Suppressor macrophage treated with lipopolysaccharide for 4 hours (primary cell): ENCODE measurements around the gene ATG101.

Experiments
- DNase-seq: peaks from one replicate; pipeline ENCODE4 v3.0.0-alpha.2; 2020

The ATG101 gene

DNA sequence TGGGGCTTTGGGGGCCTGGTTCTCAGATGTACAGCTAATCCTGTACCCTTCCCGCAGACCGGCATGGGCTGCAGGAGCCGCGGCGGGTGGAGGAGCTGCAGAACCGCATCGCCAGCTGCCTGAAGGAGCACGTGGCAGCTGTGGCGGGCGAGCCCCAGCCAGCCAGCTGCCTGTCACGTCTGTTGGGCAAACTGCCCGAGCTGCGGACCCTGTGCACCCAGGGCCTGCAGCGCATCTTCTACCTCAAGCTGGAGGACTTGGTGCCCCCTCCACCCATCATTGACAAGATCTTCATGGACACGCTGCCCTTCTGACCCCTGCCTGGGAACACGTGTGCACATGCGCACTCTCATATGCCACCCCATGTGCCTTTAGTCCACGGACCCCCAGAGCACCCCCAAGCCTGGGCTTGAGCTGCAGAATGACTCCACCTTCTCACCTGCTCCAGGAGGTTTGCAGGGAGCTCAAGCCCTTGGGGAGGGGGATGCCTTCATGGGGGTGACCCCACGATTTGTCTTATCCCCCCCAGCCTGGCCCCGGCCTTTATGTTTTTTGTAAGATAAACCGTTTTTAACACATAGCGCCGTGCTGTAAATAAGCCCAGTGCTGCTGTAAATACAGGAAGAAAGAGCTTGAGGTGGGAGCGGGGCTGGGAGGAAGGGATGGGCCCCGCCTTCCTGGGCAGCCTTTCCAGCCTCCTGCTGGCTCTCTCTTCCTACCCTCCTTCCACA lies 11.0 kb upstream of the ATG101 start:
- no peak for DNase-seq

DNA sequence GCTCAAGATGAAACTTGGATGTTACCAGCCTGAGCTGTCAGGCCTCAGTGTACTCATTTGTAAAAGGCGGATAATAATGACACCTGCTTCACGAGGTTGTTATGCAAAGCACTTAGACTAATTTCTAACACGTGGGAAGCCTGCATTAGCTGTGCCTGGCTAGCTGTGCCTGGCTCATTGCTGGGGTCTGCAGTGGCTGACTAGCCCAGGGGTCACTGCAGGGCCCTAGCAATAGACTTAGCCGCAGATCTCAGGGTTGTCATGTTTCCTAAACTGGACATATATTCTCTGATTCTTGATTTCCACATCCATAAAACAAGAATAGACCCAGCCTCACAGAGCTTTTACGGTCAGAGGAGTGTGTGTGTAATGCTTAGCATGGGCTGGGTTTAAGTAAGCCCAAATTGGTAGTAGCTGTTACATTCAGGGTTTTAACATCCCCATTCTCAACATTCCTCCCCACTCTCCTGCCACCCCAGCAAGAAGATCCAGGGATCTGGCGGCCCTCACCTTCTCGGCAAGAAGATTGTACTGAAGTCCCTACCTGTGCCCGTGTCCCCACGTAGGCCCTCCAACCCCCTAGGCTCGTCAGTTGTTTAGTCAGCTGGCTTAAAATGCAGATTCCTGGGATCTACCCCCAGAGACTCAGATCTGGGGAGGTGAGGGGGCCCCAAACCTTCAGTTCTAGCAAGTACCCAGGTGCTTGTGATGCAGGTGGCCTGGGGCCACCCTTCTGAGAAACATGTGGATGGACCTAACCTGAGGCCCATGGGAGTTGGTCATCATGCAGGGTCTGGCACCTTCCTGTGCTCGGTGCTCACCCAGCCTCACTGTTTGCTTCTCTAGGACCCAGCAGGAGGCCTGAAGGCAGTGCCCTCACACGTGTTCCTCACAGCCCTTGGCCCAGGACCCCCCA lies 9.9 kb upstream of the ATG101 start:
- no peak for DNase-seq

DNA sequence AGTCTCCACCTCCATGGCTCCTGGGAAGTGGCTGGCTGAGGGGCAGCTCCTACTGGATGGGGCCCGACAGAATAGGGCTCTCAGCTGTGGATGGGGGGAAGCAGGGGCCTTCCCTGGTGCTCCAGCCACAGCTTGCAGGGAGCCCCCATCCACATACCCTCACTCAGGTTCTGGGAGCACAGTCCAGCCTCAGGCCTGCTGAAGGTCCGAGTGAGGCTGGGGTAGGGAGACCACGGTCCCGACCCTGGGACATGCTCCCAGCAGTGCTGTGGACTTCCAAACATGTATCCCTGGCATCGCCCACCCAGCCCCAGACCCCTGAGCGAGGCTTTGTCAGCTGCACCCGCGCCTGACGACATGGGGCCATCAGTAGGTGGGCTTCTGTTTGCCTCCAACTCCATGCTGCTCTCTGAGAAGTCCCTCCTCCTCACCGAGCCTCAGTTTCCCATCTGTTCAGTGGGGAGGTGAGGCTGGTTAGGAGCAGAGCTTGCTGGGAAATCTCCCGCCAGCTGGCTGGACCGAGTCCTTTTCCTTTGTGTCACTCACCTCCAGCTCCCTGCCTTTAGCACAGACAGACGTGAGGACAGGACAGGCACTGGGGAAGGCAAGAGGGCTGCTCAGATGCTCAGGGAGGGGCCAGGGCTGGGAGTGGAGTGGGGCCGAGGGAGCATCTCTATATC lies 9.1 kb upstream of the ATG101 start:
- no peak for DNase-seq

DNA sequence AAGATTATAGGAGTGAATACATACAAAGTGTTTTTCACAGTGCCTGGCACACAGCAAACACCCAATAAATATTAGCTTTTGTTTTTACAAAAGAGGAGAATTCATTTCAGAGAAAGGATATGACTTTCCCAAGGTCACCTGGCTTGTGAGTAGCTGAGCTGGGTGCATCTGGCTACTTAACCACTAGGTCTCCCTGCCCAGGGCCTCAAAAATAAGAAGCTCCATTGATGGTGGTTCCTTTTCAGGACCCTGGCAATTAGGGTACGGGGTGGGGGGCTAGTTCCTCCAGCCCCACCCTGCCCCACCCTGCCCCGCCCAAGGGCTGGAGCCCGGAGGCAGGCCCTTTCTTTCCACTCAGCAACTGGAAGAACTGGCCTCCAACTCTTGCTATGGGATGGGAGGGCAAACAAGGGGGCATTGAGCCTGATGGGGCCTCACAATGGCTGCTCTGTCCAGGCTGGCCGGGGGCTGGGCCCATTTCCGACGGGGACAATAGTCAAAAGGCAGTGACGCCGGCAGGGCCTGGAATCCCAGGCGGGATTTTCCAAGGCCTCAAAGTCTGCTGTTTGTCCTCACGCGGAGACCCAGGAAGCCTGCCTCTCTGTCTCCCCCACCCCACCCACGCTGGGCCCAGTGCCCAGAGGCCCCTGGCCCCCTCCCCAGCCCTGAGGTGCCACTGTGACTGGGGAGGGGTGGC lies 8.2 kb upstream of the ATG101 start:
- DNase-seq: no peak

DNA sequence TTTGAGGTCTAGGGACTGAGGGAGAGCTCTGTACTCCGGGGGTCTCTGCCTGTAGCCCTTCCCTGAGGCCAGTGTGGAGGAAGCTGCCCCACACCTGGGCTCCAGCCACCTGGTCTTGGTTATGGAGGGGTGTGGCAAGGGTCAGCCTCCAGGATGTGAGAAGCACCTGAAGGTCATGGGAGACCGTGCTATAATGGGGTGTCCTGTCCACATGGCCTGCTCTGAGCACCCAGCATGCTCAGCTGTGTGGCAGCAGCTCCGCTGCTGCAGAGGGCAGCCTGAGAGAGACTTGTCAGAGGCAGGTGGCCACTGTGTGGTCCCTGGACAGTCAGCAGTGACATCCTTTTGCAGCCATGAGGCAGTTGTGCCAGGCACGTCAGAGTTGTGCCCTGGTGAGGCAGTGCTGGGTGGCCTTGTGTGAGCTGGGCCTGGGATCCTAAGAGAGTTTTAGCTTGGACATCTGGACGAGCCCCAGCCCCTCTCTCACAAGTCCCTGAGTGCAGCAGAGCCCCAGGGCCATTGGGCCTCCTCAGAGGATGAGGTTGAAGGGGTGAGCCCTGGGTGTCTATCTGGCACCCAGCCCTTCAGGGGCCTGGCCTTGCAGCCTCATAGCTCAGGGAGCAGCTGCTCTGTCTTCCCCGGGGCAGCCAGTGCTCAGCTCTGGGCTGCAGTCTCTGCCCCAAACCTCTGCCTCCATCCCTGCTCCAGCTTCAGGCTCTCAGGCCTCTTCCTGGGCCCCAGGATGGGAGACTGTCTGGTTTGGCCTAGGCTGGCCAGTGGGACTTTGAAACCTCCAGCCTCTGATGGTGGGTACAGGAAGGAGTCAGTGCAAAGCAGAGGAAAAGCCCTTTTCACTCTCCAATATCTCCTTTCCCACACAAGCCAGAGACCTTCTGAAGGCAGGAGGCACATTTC lies 7.4 kb upstream of the ATG101 start:
- DNase-seq: no peak

DNA sequence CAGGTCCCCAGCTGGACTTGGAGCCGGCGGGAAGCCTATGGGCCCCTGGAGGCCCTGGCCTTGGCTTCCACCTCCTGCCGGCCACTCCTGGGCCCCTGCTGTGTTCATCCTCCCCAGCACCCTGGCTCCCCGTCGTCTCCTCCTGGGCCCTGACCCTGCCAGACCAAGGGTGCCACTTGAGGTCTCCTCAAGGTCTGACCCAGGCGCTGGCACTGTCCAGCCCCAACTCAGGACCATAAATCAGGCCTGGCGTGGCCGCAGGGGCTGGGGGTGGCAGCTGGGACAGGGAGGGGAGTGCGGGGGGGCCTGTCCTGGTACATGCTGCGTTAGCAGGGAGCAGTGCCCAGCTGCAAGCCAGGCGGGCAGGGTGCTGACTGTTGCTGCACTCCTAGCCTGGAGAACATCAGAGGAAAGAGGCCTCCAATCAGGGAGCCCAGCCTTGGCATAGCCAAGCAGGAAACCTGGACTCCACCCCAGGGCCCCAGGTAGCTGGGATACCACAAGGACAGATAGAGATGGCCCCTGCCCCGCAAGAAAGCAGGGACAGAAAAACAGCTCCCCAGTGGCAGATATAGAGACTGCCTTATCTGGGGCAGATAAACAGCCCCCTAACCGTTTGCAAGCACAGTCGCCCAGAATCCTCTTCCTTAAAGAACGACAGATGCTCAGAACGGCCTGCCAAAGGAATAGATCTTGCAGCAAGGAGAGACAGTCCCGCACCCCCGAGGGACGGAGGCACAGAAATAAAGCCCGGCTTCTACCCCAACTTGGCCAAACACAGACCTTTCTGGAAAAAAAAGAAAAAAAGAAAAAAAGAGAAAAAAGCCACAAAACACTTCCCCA lies 6.5 kb upstream of the ATG101 start:
- DNase-seq: no peak

DNA sequence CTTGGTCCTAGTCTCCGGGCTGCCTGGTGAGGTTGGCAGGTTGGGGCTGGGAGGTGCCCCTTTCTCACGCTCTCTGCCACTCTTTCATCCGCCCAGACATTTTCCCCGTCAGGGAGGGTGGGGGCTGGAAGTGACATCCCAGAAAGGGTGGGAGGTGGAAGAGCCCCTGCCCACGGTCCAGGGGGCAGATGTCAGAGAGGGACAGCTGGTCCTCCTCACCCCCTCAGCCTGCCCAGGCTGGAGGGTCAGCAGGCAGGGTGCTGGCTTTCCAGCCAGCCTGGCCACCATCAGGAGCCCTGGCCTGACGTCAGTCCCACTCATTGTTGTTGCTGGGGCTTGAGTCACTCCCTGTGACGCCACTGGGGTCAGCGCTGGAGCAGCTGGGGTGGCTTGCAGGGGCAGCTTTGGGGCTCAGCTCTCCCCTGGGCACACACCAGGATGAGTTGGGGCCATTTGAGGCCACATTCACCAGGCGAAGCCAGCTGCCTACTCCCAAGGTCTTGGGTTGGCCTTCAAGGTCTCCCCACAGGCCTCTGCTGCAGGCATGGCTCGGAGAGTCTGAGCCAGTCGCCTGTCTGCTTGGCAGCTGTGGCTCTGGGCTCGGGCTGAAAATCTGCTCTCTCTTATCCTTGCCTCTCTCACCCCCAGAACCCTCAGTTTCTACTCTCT lies 5.7 kb upstream of the ATG101 start:
- no peak for DNase-seq

DNA sequence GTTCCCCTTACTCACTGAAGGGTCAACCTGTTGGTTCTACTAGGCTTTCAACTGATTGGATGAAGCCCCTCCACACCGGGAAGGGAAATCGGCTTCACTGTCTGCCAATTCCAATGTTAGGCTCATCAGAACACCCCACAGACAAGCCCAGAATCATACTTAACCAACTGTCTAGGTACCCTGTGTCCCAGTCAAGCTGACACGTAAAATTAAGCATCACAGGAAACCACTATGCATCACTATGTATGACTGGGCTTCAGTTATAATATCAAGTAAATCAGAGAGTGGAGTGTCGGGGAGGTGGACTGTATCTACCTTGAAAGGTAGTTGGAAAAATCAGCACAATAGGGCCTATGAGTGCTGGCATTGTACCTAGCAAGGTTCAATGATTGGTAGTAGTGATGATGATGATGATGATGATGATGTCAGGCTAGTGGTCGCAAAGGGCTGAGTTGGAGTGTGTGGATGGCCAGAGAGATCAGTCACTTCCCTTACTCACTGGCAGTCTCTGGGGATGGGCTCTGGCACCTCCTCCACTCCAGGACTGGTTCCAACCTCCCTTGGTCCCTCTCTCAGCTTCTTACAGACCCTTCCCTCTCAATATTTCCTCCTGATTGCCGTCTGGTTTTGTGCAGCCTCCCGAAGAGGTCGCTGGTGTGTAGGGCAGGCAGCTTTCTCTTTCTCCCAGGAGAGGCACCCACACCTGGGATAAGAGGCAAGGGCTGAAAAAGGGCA lies 3.3 kb upstream of the ATG101 start:
- DNase-seq: no peak

DNA sequence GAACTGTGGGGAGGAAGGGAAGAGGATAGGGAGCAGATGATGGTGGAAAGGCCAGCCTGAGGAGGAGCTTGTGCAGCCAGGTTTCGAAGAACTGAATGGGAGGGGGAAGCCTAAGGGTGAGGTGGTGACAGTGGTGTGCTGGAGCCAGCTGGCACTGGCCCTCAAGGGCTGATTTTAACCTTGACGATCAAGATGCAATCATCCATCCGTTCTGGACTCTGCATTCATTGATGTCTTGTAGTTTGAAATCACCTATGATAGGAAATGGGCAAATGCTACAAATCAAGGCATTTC lies 2.8 kb upstream of the ATG101 start:
- DNase-seq: no peak

DNA sequence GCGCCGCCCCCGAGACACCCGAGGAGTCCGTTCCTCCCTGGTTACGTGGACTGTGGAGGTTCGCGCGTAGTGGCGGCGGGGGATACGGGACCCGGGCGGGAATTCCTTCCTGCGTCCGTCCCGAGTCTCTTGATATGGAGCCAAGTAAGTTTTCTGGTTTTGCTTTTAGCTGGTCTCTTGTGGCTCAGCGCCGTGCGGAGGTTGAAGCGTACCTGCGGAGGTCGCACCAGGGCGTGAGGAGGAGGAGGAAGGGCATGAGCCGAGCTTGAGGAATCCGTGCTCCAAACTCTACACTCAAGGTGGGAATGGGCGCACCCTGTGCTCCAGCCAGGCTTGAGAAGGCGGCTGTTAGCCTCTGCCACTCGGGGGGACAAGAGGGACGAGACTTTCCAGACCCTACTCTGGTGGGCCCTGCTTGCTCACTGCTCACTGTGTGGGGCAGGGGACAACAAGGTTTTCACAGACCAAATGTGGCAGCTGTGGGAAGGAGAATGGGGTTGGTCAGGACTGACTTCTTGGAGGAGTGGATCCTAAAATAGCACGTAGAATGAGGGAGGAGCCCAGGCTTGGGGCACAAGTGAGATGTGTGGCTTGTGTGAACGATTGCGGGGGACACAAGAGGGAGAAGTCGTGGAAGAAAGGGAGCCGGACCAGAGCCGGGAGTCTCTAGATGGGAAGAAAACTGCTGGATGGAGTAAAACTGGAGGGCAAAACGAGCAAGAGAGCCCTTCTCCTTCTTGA lies 577 bp downstream of the ATG101 start:
- DNase-seq: no peak

DNA sequence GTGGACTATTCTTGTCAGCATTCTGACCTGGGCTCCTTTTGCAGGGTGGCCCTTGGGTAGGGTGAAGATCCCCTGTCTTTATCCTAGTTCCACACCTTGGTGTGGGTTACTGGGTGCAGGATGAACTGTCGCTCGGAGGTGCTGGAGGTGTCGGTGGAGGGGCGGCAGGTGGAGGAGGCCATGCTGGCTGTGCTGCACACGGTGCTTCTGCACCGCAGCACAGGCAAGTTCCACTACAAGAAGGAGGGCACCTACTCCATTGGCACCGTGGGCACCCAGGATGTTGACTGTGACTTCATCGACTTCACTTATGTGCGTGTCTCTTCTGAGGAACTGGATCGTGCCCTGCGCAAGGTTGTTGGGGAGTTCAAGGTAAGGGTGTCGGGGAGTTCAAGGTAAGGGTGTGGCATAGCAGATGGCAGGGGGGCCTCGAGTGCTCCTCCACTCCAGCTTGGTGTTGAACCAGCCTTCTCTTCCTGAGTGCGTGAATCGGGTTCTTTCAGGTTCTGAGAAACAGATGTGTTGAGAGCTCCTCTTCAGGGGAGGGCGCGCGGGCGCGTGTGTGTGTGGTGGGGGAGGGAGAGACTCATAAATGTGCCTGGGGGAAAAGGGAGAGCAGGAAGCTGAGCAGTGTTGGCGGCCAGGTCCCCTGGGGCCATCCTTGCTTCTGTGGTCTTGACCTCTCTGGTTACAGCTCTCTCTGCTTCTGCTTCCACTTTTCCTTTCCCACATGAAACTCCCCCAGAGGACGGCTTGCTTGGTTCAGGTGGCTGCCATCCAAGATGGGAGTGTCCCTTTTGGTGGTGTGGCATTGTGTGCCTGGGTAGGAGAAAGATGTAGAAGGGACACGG lies 4.0 kb downstream of the ATG101 start:
- DNase-seq: no peak

DNA sequence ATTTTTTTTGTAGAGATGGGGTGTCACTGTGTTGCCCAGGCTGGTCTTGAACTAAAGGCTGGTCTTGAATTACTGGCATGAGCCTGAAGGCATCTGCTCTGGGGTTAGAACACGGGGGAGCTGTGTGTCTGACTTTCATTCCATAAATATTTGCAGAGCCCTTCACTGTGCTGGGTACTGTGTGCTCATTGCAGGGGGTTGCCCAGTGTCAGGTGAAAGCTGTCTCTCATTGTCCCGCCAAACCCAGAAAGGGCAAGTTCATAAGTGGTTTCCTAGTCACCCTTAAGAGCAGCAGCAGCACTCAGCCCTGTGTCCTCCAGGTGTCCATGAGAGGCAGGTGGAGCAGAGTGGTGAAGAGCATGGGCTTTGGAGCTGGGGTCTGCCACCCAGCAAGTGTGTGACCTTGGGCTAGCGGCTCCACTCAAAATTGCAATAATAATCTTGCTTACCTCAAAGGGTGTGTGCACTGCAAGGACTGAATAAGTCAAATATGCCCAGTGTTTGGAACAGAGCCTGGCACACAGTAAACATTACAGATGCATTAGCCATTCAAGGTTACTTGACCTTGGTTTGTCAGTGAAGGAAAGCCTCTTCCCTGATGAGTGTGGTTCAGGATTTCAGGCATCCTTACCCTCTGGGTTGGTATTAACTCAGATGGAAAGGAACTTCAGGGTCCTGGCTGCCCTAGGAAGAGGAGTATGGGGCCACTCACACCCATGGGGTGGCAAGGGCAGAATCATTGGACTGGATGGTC lies 5.4 kb downstream of the ATG101 start:
- no peak for DNase-seq

DNA sequence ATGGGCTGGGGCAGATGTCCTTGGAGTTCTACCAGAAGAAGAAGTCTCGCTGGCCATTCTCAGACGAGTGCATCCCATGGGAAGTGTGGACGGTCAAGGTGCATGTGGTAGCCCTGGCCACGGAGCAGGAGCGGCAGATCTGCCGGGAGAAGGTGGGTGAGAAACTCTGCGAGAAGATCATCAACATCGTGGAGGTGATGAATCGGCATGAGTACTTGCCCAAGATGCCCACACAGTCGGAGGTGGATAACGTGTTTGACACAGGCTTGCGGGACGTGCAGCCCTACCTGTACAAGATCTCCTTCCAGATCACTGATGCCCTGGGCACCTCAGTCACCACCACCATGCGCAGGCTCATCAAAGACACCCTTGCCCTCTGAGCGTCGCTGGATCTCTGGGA lies 7.0 kb downstream of the ATG101 start:
- DNase-seq: no peak

DNA sequence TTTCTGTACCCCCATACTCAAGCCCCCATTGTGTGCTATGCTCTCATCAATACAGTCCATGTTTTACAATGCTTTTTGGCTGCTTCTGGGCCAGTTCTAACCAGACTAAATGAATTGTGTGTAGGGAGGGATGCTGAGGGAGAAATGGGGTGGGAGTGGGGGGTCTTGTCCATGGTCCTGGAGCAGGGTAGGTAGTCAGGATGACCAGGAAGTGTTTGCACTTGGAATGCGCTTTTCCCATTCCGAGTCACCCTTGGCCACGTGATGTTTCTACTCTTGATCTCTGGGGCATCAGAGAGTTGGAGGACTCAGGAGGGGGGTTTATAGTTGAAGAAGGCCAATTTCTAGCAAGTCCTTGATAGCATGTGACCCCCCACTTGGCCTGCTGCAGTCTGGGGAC lies 8.5 kb downstream of the ATG101 start:
- no peak for DNase-seq

DNA sequence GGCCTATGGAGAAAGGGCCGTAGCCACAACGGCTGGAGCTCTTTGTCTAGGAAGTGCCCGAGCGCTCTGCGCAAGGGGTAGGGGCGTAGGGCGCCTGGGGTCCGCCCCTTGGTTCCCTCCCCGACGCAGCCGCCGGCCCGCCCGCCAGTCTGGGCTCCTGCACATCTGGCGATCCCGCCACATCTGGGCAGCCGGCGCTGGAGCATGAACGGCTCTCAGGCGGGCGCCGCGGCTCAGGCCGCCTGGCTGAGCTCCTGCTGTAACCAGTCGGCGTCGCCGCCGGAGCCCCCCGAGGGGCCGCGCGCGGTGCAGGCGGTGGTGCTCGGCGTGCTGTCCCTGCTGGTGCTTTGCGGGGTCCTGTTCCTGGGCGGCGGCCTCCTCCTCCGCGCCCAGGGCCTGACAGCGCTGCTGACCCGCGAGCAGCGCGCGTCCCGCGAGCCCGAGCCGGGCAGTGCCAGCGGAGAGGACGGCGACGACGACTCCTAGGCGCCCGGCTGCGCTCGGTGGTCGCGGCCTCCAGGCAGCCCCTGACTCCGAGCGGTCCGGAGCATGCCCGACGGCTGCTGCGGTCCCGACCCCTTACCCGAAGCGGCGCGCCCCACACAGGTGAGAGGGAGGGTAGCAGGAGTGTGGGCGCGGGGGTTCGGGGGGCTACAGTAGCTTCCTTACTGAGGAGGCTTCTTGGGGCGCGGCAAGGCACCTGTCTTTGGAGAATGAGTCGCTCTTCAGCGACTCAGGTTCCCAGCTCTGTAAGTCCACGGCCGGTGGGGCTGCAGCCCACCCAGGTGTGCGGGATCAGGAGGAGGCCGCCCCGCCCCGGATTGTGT lies 10.0 kb downstream of the ATG101 start, which contains the start of gene SMIM41:
SMIM41 (plus strand) TSS at position 129 of the 827 bp plus-strand sequence; CDS start at position 205, 76 bp downstream.
- no peak for DNase-seq
